B cell (primary cell): ENCODE data around the gene EEF1E1. TPM values are rescaled to one million over a fixed set of nuclear protein-coding genes. Genes with fewer than 3 reads are reported as not detected.

Experiments used
- ATAC-seq: fragments of 200-7000 bp; cut with Tn5 transposase; one replicate; pipeline ENCODE4 v1.10.0; 2021; ENCODE audit warnings: low read depth, mild to moderate bottlenecking, moderate number of reproducible peaks, moderate library complexity
- CTCF ChIA-PET: fragments of 350-600 bp; sonication (Branson Sonifier 250); formaldehyde crosslinking; loops from one replicate; lab custom pipeline; 2021; ENCODE audit warnings: antibody characterized with exemption, inconsistent platforms; lab: Charles Lee
- POLR2A ChIA-PET: fragments of 350-600 bp; sonication (Branson Sonifier 250); formaldehyde crosslinking; loops from one replicate; lab custom pipeline; 2021; ENCODE audit warnings: antibody characterized with exemption; lab: Charles Lee
- DNase-seq: peaks from one replicate; pipeline ENCODE4 v3.0.0; 2013
- H2AFZ ChIP-seq: 2 replicates; pipeline ENCODE4 v1.6.1; 2012; ENCODE audit warnings: mild to moderate bottlenecking, low read depth, low read length; ENCODE audit not compliant: insufficient read depth, poor library complexity, severe bottlenecking
- H3K27ac ChIP-seq, 2 donors: 1 replicate in 1 of 2; 2 replicates in 1 of 2; pipeline ENCODE4 v1.5.1; 2012 to 2013; ENCODE audit warnings: low read length in 2 of 2, mild to moderate bottlenecking in 2 of 2, moderate library complexity in 1 of 2
- H3K27me3 ChIP-seq, 4 experiments: fragments of 200-600 bp in 1 of 4; sonication (generic) in 1 of 4; replicated peaks in 1 of 4; 1 replicate in 2 of 4; 2 replicates in 2 of 4; pipeline versions ENCODE4 v1.6.1 to v1.7.0; 2013 to 2016; ENCODE audit warnings: low read length in 3 of 4, mild to moderate bottlenecking in 2 of 4, mixed read lengths in 1 of 4, moderate library complexity in 1 of 4; ENCODE audit not compliant: insufficient read depth in 4 of 4, control insufficient read depth in 3 of 4; ENCODE audit errors: control extremely low read depth in 1 of 4
- H3K36me3 ChIP-seq, 2 experiments: replicated peaks in 1 of 2; 1 replicate in 1 of 2; 2 replicates in 1 of 2; pipeline versions ENCODE4 v1.6.1 to v1.7.1; 2013; ENCODE audit warnings: low read length in 1 of 2; ENCODE audit not compliant: insufficient read depth in 2 of 2, control insufficient read depth in 1 of 2; ENCODE audit errors: control extremely low read depth in 1 of 2, extremely low read depth in 1 of 2
- H3K4me1 ChIP-seq, 2 donors: fragments of 200-600 bp in 1 of 2; sonication (generic) in 1 of 2; 1 replicate in 1 of 2; 2 replicates in 1 of 2; pipeline versions ENCODE4 v1.5.1 to v1.6.1; 2013 to 2017; ENCODE audit warnings: low read length in 2 of 2; ENCODE audit not compliant: control insufficient read depth in 2 of 2, insufficient read depth in 2 of 2
- H3K4me2 ChIP-seq: replicated peaks from 2 replicates; pipeline ENCODE3; 2012; ENCODE audit warnings: mild to moderate bottlenecking, low read depth, low read length; ENCODE audit not compliant: poor library complexity, severe bottlenecking
- H3K4me3 ChIP-seq, 5 experiments: fragments of 200-600 bp in 1 of 5; sonication (generic) in 1 of 5; 1 replicate in 3 of 5; 2 replicates in 2 of 5; pipeline versions ENCODE4 v1.5.1 to v1.7.0; 2011 to 2016; ENCODE audit warnings: low read length in 4 of 5, mild to moderate bottlenecking in 4 of 5, low read depth in 2 of 5, control low read depth in 1 of 5, moderate library complexity in 1 of 5; ENCODE audit not compliant: insufficient read depth in 1 of 5; ENCODE audit errors: control extremely low read depth in 1 of 5, extremely low read depth in 1 of 5
- H3K79me2 ChIP-seq: fragments of 200-600 bp; sonication (generic); one replicate; pipeline ENCODE4 v1.6.0; 2016; ENCODE audit warnings: low read length; ENCODE audit not compliant: control insufficient read depth, insufficient read depth
- H3K9ac ChIP-seq: fragments of 200-600 bp; sonication (generic); 2 replicates; pipeline ENCODE4 v1.6.1; 2017; ENCODE audit warnings: mild to moderate bottlenecking, low read length, moderate library complexity
- H3K9me3 ChIP-seq, 3 donors: one replicate each; pipeline versions ENCODE4 v1.6.1 to v1.7.1; 2013; ENCODE audit warnings: low read length in 2 of 3; ENCODE audit not compliant: control insufficient read depth in 2 of 3, insufficient read depth in 1 of 3; ENCODE audit errors: control extremely low read depth in 1 of 3
- H4K20me1 ChIP-seq: 2 replicates; pipeline ENCODE4 v1.6.0; 2012; ENCODE audit warnings: mild to moderate bottlenecking, low read length; ENCODE audit not compliant: insufficient read depth, control insufficient read depth, poor library complexity, severe bottlenecking
- H3K27ac Mint-ChIP-seq: one replicate; pipeline ENCODE4 v1.8.0; 2021; ENCODE audit warnings: mixed read lengths
- H3K27me3 Mint-ChIP-seq: one replicate; pipeline ENCODE4 v1.8.0; 2021; ENCODE audit warnings: mixed read lengths
- H3K4me1 Mint-ChIP-seq: one replicate; pipeline ENCODE4 v1.8.0; 2021; ENCODE audit warnings: mixed read lengths
- H3K4me3 Mint-ChIP-seq: one replicate; pipeline ENCODE4 v1.8.0; 2021; ENCODE audit warnings: mixed read lengths
- H3K9me3 Mint-ChIP-seq: one replicate; pipeline ENCODE4 v1.8.0; 2022; ENCODE audit warnings: mixed read lengths; ENCODE audit not compliant: insufficient read depth
- CTCF ChIP-seq: fragments of 200-600 bp; IDR thresholded peaks from one replicate; pipeline ENCODE4 v1.8.0; 2022; ENCODE audit warnings: antibody characterized with exemption, mild to moderate bottlenecking
- EZH2 ChIP-seq: IDR thresholded peaks from 2 replicates; pipeline ENCODE4 v1.6.1; 2012; ENCODE audit warnings: borderline replicate concordance, low read depth, mild to moderate bottlenecking, moderate library complexity, low read length; ENCODE audit not compliant: insufficient read depth, poor library complexity, severe bottlenecking
- WGBS: methylation state at CpG from one replicate; pipeline ENCODE4 v1.1.5; 2013; ENCODE audit warnings: missing lambda C conversion rate; ENCODE audit not compliant: insufficient coverage; 5-methylcytosine and 5-hydroxymethylcytosine counted together
- intact Hi-C: fragments of 100-400 bp; cut with micrococcal nuclease; formaldehyde crosslinking; loops from one replicate; pipeline ENCODE4 v1.10.0; 2022
- polyA plus RNA-seq: library from polyadenylated mRNA; depleted of rRNA; stranded (reverse); fragments of >200 nt; gene quantifications from 2 replicates; pipeline ENCODE4 v1.2.3, GENCODE V29; 2012
- total RNA-seq, 2 donors: library from RNA; stranded (reverse); fragments of 120-200 nt in 1 of 2; gene quantifications; 1 replicate in 1 of 2; 2 replicates in 1 of 2; pipeline versions ENCODE4 v1.2.3 to v1.2.4, GENCODE V29; 2013 to 2022

The EEF1E1 gene
- total and polyA plus RNA-seq, 2 donors (not counting 1 experiment from before 2014, with no cell fraction given), result 20.1 to 23.1 TPM

GRCh38 chr6:8086755-8087306, 15.5 kb downstream of the EEF1E1 start:
- intact Hi-C loops, result no loop called here
- Mint-ChIP-seq H3K27ac (no peak overlapping the region), H3K4me1 (no peaks in the 10 kb centered on the region), H3K9me3 (peaks cover 10% of the 10 kb centered on the region), H3K27me3 (no peaks in the 10 kb centered on the region), H3K4me3 (no peak overlapping the region)
- no peak overlapping the region for H3K4me3 ChIP-seq
- DNase-seq (no peak), ATAC-seq (no peak)
- no peak overlapping the region for H3K27ac ChIP-seq
- H3K9me3 ChIP-seq, result peaks cover 0 to 5% (median 3%) of the 10 kb centered on the region in 3 donors
- no peak overlapping the region for H3K9ac ChIP-seq
- ChIA-PET POLR2A (no interaction called here), CTCF (no interaction called here)
- H3K4me2 ChIP-seq, result no peak overlapping the region
- H3K4me1 ChIP-seq, result no peaks in the 10 kb centered on the region
- peaks cover 7% of the 10 kb centered on the region for H3K79me2 ChIP-seq
- H3K36me3 ChIP-seq, result peaks cover 11 to 52% of the 10 kb centered on the region in 2 experiments
- H3K27me3 ChIP-seq, result no peaks in the 10 kb centered on the region
- H2AFZ ChIP-seq, result no peak overlapping the region
- no peak for TF ChIP-seq CTCF
- TF ChIP-seq EZH2, result no peak
- no peaks in the 10 kb centered on the region for H4K20me1 ChIP-seq
- 91% methylated on average over 7 of the region's 9 CpGs for WGBS

- Histone ChIP-seq H4K20me1 (no peaks in the 10 kb centered on the region), H3K9ac (no peak overlapping the region), H2AFZ (no peak overlapping the region), H3K4me3 (no peak overlapping the region), H3K79me2 (peaks cover 5% of the 10 kb centered on the region), H3K4me2 (no peak overlapping the region), H3K9me3 (peaks cover 0 to 5% (median 0%) of the 10 kb centered on the region in 3 donors), H3K27ac (no peak overlapping the region), H3K27me3 (no peaks in the 10 kb centered on the region), H3K4me1 (no peaks in the 10 kb centered on the region), H3K36me3 (peaks cover 11 to 50% of the 10 kb centered on the region in 2 experiments)
- no peaks in the 10 kb centered on the region for H3K4me1 Mint-ChIP-seq
- peaks cover 5% of the 10 kb centered on the region for H3K9me3 Mint-ChIP-seq
- 100% methylated on average over 1 of the region's 2 CpGs for WGBS
- TF ChIP-seq CTCF (no peak), EZH2 (no peak)
- ATAC-seq (no peak), DNase-seq (no peak)
- intact Hi-C loops, result no loop called here
- ChIA-PET CTCF (interaction anchor here (0.6 kb wide), 1 partner anchor 16 kb away, joined by 3 read pairs; no protein-coding TSS in a partner anchor), POLR2A (no interaction called here)
- H3K27me3 Mint-ChIP-seq, result no peaks in the 10 kb centered on the region
- H3K4me3 Mint-ChIP-seq, result no peak overlapping the region
- no peak overlapping the region for H3K27ac Mint-ChIP-seq
Measured at GRCh38 chr6:8085053-8085511, 17.3 kb downstream of the EEF1E1 start.
